GM18951 (cell line): ENCODE measurements around the gene FOXS1.

Experiments
- POLR2A ChIP-seq: IDR thresholded peaks from 4 replicates; pipeline ENCODE4 v1.6.1; 2011; ENCODE audit warnings: mild to moderate bottlenecking; ENCODE audit not compliant: insufficient read length, insufficient read depth; ENCODE audit errors: extremely low read depth
- in situ Hi-C: fragments of 300-500 bp; cut with MboI; formaldehyde crosslinking; loops from one replicate; pipeline ENCODE4 v1.12.0; 2022; ENCODE audit warnings: low sequenced_read_pairs, mixed read lengths, inconsistent platforms; ENCODE audit not compliant: unreplicated experiment

FOXS1 gene

DNA sequence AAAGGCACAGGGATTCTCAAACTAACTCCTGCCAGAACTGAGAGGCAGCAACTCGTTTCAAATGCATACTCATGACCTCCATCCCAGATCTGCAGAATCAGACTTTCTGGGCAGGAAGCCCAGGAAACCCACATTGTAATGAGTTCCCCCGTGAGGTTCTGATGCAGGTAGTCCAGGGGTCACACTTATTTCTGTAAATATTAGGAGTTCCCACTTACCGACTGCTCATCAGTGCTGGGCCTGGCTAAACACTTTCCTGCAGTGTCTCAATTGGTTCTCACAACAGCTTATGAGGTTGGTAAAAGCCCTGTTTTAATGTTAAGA lies 13.3 kb upstream of the FOXS1 start:
- in situ Hi-C loops = loop anchor here (10.0 kb wide), 1 partner anchor 166 kb away; no protein-coding TSS in a partner anchor

DNA sequence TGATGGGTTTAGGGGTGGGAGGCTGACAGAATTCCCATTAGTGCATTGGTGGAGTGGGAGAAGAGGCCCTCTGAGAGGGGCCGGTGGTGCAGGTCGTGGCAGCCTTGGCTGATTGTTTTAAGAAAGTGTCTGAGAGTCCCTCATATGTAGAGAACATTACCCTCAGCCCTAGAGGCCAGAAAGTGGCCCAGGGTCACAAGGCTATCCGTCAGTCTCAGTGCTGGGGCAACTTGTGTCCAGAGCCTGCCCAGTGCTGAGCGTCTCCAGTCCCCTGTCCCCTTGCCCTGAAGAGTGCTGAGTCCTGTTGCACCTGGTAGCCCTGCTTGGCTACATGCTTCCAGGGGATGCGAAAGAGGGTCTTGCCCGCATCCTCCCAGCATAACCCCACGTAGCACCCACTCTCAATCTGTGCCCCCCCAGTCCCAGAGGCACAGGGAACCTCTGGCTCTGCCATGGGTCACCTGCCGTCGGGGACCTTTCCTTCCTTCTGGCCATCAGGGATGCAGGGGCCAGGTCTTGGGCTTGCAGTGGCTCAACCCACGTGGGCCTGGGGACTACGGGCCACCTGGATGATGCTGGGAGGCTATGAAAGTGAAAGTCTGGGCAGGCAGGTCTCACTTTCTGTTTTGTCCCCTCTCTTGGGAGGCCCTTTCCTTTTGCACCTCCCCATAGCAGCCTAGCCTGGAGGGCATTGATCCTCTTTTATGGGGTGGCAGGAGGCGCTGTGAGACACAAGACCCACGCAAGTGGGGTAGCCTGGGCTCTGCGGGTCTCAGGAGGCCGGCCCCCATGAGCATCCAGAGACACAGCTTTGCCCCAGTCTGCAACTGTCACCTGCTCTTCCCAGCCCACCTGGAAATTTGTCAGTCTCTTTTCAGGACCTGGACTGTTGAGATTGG lies 12.7 kb upstream of the FOXS1 start:
- in situ Hi-C loops = loop anchor here (10.0 kb wide), 1 partner anchor 167 kb away; no protein-coding TSS in a partner anchor
- TF ChIP-seq POLR2A = no peak

More for the DNA sequence above, 13.3 kb upstream of the FOXS1 start:
- no peak for TF ChIP-seq POLR2A

- in situ Hi-C loops = loop anchor here (10.0 kb wide), 1 partner anchor 168 kb away; no protein-coding TSS in a partner anchor
- TF ChIP-seq POLR2A = no peak
Measured at GRCh38 chr20:31856516-31856915, 11.1 kb upstream of the FOXS1 start.

GRCh38 chr20:31853481-31853880 lies 8.1 kb upstream of the FOXS1 start:
- in situ Hi-C loops = loop anchor here (10.0 kb wide), 1 partner anchor 171 kb away; no protein-coding TSS in a partner anchor
- no peak for TF ChIP-seq POLR2A

- TF ChIP-seq POLR2A = no peak
- in situ Hi-C loops = loop anchor here (10.0 kb wide), 1 partner anchor 173 kb away; no protein-coding TSS in a partner anchor
Measured at GRCh38 chr20:31851240-31851955, 6.0 kb upstream of the FOXS1 start.

GRCh38 chr20:31849306-31849930 lies 4.0 kb upstream of the FOXS1 start:
- no peak for TF ChIP-seq POLR2A
- in situ Hi-C loops = no loop called here

- in situ Hi-C loops = no loop called here
- TF ChIP-seq POLR2A = no peak
Measured at GRCh38 chr20:31848088-31848999, 2.9 kb upstream of the FOXS1 start.

- TF ChIP-seq POLR2A = no peak
- in situ Hi-C loops = no loop called here
Measured at GRCh38 chr20:31846793-31847138, 1.4 kb upstream of the FOXS1 start.

GRCh38 chr20:31844737-31845299 lies 586 bp downstream of the FOXS1 start:
- in situ Hi-C loops = no loop called here
- TF ChIP-seq POLR2A = no peak

GRCh38 chr20:31843881-31844280 lies 1.5 kb downstream of the FOXS1 start:
- TF ChIP-seq POLR2A = no peak
- in situ Hi-C loops = no loop called here

GRCh38 chr20:31843288-31843687 lies 2.1 kb downstream of the FOXS1 start:
- TF ChIP-seq POLR2A = no peak
- in situ Hi-C loops = no loop called here

GRCh38 chr20:31842471-31843157 lies 2.8 kb downstream of the FOXS1 start:
- in situ Hi-C loops = no loop called here
- no peak for TF ChIP-seq POLR2A

DNA sequence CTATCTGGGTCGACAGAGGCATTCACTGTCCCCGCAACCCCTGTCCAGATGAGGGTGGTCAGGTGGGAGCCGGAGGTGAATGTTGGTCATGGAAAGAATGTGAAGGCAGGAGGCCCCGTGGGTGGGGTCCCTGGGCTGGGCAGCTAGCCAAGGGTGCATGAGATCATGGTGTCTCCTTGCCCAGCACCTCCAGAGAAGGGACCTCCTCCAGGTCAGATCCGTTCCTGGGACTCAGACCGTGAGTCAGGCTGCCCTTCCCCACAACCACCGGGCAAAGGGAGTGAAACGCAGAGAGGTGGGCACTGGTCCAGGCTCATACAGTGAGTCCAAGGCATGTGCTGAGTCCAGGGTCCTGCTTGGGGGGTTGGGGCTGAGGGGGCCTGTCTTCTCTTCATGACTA lies 3.5 kb downstream of the FOXS1 start:
- in situ Hi-C loops = no loop called here
- TF ChIP-seq POLR2A = no peak
